ENCODE data around the gene PCDH9.

GRCh38 chr13:66489172-66489571 lies 741.0 kb downstream of the PCDH9 start:
- no peak for TF ChIP-seq CTCF (IDR thresholded peaks at IDR 0.05 in 8 of 11, conservative IDR thresholded peaks at IDR 0.05 in 3 of 11)
- no peak for TF ChIP-seq POLR2AphosphoS5 (IDR thresholded peaks at IDR 0.05)
